ENCODE measurements around the gene RPLP2.

RPLP2 gene

GRCh38 chr11:854601-855329, 45.0 kb downstream of the RPLP2 start:
- no peak for DNase-seq

- DNase-seq, result no peak
Measured at GRCh38 chr11:855330-855674, 45.5 kb downstream of the RPLP2 start.

- DNase-seq, result no peak
Measured at GRCh38 chr11:855796-856195, 46.0 kb downstream of the RPLP2 start.

GRCh38 chr11:856397-856796, 46.6 kb downstream of the RPLP2 start:
- DNase-seq, result no peak

DNA sequence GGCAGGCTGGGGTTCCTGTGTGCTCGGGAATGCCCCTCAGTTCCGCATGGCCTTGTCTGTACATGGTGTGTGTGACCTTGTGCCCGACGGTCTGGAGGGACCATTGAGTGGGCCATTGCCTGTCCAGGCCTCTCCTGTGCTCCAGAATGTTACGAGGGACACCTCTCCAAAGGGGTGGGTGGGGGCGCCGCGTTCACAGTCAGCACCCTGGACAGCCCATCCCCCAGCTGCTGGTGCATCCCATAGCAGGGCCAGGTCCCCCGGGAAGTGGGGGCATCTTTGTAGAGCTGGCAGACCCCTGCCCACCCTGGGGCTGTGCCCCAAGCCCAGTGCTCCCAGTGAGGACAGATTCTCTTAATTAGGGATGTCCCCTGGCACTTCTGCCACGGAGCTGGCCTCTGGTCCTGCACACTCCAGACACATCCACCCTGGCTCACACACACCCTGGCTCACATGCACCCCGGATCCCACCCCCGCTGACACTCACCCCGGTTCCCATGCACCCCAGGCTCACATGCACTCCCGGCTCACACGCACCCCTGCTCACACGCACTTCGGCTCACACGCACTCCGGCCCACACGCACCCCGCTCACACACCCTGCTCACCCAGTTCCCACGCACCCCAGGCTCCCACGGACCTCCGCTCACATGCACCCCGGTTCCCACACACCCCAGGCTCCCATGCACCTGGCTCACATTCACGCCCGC, 48.4 kb downstream of the RPLP2 start:
- DNase-seq, result no peak

DNA sequence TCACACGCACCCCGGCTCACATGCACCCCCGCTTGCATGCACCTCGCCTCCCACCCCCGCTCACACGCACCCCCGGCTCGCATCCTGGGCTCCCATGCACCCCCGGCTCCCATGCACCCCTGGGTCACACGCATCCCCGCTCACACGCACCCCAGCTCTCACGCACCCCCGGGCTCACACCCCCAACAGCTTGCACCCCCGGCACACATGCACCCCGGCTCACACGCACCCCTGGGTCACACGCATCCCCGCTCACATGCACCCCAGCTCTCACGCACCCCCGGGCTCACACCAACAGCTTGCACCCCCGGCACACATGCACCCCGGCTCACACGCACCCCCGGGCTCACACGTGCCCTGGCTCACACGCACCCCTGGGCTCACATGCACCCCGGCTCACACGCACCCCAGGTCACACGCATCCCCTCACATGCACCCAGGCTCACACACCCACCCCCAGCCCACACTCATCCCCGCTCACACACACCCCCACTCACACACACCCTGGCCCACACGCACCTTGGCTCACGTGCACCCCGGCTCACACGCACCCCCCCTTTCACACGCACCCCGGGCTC, 49.1 kb downstream of the RPLP2 start:
- no peak for DNase-seq

DNA sequence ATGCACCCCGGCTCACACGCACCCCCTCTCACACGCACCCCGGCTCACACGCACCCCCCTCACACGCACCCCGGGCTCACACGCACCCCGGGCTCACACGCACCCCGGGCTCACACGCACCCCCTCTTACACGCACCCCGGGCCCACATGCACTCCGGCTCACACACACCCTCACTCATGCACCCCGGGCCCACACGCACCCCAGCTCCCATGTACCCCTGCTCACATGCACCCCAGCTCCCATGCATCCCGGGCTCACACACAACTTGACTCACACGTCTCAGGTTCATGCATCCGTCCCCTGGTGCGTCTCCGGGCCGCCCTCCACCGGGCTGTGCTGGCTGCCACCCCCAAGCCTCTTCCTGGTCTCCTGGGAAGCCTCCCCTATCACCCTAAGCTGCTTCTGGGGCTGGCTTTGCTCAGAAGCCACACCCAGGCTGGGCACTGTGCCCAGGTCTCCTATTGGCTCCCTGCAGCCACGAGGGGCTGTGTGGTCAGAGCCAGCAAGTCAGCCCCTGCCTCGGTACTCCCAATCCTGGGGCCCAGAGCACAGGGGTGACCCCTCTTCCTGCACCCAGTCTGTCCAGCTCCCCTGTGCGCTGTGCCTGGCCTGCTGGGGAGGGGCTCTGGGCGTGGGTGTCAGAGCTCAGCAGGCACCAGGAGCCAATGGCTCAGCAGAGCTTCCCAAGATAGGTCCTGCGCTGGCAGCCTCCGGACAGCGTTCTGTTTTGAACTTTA, 49.8 kb downstream of the RPLP2 start:
- no peak for DNase-seq

DNA sequence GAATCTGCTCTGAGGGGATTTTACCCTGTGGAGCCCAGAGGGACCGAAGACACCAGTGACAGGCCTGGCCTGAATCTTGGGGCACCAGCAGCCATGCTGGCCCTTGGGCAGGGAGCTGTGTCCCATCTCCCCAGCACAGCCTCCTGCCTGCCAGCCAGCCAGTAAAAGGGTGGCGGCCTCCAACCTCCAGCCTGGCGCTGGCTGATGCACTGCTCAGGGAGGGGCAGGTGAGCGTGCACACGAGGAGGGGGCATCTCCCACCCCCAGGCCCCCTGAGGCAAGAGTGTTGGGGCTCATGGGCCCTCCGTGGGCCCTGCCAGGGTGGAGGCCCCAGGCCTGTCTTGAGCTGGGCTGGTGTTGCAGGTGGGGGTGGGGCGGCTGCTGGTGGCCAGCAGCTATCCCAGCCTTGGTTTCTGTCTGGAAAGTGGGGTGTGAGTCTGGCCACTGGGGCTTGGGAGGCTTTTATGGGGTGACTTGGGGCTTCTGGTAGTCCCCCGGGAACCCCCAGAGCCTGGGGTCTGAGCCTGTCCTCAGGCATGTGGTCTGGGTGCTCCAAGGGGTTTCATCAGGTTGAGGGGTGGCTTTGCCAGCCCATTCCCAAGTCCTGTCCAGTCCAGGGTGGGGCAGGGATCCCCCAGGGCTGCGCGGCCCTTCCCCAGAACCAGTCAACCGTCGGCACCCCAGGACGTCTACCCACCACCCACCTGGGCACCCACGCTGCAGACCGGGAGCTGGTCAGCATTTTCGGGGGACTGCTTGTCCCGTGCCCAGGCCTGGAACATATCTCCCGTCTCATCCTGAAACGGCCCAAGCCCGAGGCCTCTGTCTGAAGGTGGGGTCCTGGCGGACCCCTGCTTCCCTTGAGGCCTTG, 50.7 kb downstream of the RPLP2 start:
- no peak for DNase-seq

DNA sequence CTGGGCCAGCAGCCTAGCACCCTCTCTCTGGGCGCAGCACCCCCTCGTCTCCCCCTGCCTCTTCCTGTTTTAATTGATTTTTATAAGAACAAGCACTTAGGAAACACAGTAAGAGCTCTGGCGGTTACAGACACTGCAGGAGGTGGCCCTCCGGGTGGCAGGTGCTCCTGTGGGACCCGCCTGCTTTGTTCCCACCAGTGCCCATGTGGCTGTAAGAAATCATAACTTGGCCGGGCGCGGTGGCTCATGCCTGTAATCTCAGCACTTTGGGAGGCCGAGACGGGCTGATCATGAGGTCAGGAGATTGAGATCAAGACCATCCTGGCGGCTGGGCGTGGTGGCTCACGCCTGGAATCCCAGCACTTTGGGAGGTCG, 51.3 kb downstream of the RPLP2 start:
- DNase-seq, result no peak

GRCh38 chr11:862081-862661, 52.4 kb downstream of the RPLP2 start:
- no peak for DNase-seq
